ENCODE results near the gene RAD51B. TPM values are rescaled to one million over a fixed set of nuclear protein-coding genes. Genes with fewer than 3 reads are reported as not detected.

Gene RAD51B
- total RNA-seq, 1 experiment from 2014 or later: 16.7 TPM

- H2AFZ ChIP-seq (ENCODE audit: low read length): no peak overlapping the region
- no peak overlapping the region for H3K4me2 ChIP-seq (ENCODE audit: insufficient read depth, insufficient read length, low read length)
- no peak overlapping the region for H3K14ac ChIP-seq (ENCODE audit: insufficient read depth, low read length)
- H4K91ac ChIP-seq (ENCODE audit: insufficient read length, low read depth, low read length): no peak overlapping the region
- no peak overlapping the region for H3K27ac ChIP-seq (ENCODE audit: insufficient read length, low read depth, low read length)
- no peak overlapping the region for H3K9ac ChIP-seq (ENCODE audit: extremely low read depth, insufficient read length, low read length)
- no peak overlapping the region for H2BK5ac ChIP-seq (ENCODE audit: insufficient read length, low read length)
- no peaks in the 10 kb centered on the region for H4K20me1 ChIP-seq (ENCODE audit: control insufficient read depth, insufficient read depth, insufficient read length)
- no peaks in the 10 kb centered on the region for H3K9me3 Mint-ChIP-seq
- no peaks in the 10 kb centered on the region for H3K79me1 ChIP-seq (ENCODE audit: insufficient read depth, low read depth, low read length, poor library complexity, severe bottlenecking)
- no peaks in the 10 kb centered on the region; the same call in 1 of the 2 replicates for H3K27me3 Mint-ChIP-seq (ENCODE audit: low read depth)
- H3T11ph ChIP-seq (ENCODE audit: low read length): no peak overlapping the region
- H3K23ac ChIP-seq (ENCODE audit: insufficient read length, low read depth, low read length): no peak overlapping the region
- no peaks in the 10 kb centered on the region for H3K36me3 Mint-ChIP-seq (ENCODE audit: insufficient read depth in 1 of 3, low read depth in 3 of 3)
- H2BK20ac ChIP-seq (ENCODE audit: low read depth, low read length, poor library complexity, severe bottlenecking): no peak overlapping the region
- no peak overlapping the region for H2AK5ac ChIP-seq (ENCODE audit: insufficient read length, low read length)
- no peak overlapping the region for H3K18ac ChIP-seq (ENCODE audit: insufficient read length, low read depth, low read length)
- H3K56ac ChIP-seq (ENCODE audit: insufficient read length, low read depth, low read length): no peak overlapping the region
- WGBS (ENCODE audit: extremely low coverage, insufficient read length, low lambda C conversion rate): no CpG with 5 or more reads among the region's 4 CpGs
- H2BK120ac ChIP-seq (ENCODE audit: low read depth, low read length, poor library complexity, severe bottlenecking): no peak overlapping the region
- H2BK12ac ChIP-seq (ENCODE audit: insufficient read length, low read depth, low read length): no peak overlapping the region
- no peaks in the 10 kb centered on the region for H3K27me3 ChIP-seq (ENCODE audit: insufficient read depth, low read length)
- H3K27ac Mint-ChIP-seq: no peak overlapping the region; a peak in 1 of 7 replicates
- no peak overlapping the region for H3K4me3 Mint-ChIP-seq
- no peak for DNase-seq
- H3K23me2 ChIP-seq (ENCODE audit: insufficient read length, low read depth, low read length, poor library complexity, severe bottlenecking): peaks cover 2% of the 10 kb centered on the region
- no peak overlapping the region for H2BK15ac ChIP-seq (ENCODE audit: low read depth, low read length)
- no peak overlapping the region for H4K8ac ChIP-seq (replicated peaks; ENCODE audit: insufficient read length, low read depth, low read length)
- H3K79me2 ChIP-seq (ENCODE audit: insufficient read depth, low read length): no peaks in the 10 kb centered on the region
- H3K9me3 ChIP-seq (ENCODE audit: control insufficient read depth, low read depth, low read length): no peaks in the 10 kb centered on the region
- no peak overlapping the region for H3K4ac ChIP-seq (ENCODE audit: low read depth, low read length)
- TF ChIP-seq CTCF (conservative IDR thresholded peaks at IDR 0.05): no peak
- no peak overlapping the region for H4K5ac ChIP-seq (ENCODE audit: insufficient read length, low read depth, low read length)
- peaks cover 49 to 50% of the 10 kb centered on the region in 2 experiments for H3K4me1 Mint-ChIP-seq
- peaks cover 12% of the 10 kb centered on the region for H3K4me1 ChIP-seq (ENCODE audit: insufficient read depth, low read length)
Observed at GRCh38 chr14:68395604-68396003, 576.0 kb downstream of the RAD51B start.
